GM21786 (cell line): ENCODE data around the gene PNO1.
A peak's percentile ranks its signal among the peaks of the same experiment; 100 is the strongest.
"Not testable (repeated sequence)": the region's sequence is repeated elsewhere in the genome, so short reads cannot be mapped to it uniquely, and the experiment has no call there.

Experiments
- ATAC-seq: cut with Tn5 transposase; IDR thresholded peaks from one replicate; pipeline ENCODE4 v1.9.1; 2021; ENCODE audit not compliant: unreplicated experiment

The PNO1 gene

DNA sequence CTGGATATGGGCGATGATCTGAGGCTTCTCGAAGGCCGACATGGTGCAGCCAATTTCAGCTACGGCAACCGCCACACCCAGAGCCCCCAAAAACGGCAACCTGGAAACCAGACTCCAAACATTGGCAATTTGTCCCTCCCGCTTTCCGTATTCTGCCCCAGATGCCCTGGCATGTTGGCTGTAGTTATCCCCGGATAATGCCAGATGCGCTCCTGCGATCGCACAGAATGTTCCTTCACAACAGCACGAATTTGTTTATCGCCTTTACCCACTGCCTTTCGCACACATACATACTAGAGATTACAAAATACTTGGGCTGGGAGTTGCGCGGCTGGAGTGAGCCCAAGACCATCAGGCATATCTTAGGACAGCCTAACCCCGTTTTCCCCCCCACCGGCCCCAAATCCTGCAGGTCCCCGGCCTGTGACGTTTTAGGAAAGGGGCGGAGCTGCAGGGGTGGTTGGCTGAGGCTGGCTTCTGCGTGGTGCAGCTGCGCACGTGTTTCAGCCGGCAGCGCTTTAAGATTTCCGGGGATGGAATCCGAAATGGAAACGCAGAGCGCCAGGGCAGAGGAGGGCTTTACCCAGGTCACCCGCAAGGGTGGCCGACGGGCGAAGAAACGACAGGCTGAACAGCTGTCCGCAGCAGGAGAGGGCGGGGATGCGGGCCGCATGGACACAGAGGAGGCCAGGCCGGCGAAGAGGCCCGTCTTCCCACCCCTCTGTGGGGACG, at the start of gene PNO1:
Gene PNO1 (plus strand): TSS at position 487 of the 732 bp plus-strand sequence. CDS start 47 bp downstream, at position 534.
- ATAC-seq, result peak; percentile 92

- ATAC-seq, result no peak
These were observed 49.6 kb upstream of the PNO1 start for GRCh38 chr2:68108120-68108519.

- peak; percentile 89 for ATAC-seq
These were observed 47.6 kb upstream of the PNO1 start for GRCh38 chr2:68110102-68110501.

DNA sequence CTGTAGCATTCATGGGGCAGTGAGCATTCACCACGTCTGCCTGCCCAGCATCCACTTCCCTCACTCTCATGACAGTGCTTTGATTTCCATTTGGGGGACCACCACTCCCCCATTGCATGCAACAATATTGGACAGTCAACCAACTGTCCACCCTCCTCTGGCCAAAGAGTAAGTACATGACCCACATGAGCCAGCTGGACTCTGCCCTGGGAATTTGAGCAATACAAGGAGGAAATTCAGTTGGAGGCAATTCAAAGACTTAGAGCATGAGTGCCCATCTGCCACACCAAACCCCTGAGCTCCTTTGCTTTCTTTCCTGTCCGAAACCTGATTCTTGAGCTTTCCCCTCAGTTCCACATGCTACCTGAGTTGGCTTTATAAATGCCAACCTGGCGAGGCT, 41.7 kb upstream of the PNO1 start:
- no peak for ATAC-seq

GRCh38 chr2:68117922-68118321, 39.8 kb upstream of the PNO1 start:
- not testable (repeated sequence) for ATAC-seq

DNA sequence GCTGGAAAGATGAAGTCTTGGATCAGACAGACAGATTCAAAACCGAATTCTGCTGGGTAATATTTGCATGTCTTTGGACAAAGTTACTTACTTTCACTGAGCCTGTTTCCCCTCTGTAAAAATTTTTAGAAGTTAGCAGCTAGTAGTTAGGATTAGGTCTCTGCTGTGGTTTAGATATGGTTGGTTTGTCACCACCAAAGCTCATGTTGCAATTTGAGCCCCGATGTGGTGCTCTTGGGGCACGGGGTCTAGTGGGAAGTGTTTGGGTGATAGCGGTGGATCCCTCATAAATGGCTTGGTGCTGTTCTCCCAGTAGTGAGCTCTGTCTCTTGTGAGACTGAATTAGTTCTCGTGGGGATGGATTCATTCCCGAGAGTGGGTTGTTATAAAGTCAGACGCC, 38.9 kb upstream of the PNO1 start:
- ATAC-seq, result no peak

DNA sequence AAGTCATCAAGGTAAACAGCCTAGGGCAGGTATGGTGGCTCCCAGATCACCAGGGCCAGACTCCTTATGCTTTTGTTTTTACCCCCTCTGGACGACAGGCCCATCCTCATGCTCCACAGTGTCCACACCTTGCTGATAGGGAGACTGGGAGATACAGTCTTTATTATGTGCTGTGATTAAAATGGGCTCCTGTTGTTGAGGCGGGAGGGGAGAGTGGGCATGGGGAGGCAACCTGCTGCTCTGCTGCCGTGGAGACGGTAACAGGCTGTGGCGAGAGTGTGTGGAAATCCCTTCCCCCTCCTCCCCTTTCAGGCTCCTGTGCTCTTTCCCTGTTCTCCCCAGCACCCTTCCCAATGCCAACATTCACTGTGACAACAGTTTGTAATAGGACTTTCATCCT, 38.2 kb upstream of the PNO1 start:
- ATAC-seq, result no peak

DNA sequence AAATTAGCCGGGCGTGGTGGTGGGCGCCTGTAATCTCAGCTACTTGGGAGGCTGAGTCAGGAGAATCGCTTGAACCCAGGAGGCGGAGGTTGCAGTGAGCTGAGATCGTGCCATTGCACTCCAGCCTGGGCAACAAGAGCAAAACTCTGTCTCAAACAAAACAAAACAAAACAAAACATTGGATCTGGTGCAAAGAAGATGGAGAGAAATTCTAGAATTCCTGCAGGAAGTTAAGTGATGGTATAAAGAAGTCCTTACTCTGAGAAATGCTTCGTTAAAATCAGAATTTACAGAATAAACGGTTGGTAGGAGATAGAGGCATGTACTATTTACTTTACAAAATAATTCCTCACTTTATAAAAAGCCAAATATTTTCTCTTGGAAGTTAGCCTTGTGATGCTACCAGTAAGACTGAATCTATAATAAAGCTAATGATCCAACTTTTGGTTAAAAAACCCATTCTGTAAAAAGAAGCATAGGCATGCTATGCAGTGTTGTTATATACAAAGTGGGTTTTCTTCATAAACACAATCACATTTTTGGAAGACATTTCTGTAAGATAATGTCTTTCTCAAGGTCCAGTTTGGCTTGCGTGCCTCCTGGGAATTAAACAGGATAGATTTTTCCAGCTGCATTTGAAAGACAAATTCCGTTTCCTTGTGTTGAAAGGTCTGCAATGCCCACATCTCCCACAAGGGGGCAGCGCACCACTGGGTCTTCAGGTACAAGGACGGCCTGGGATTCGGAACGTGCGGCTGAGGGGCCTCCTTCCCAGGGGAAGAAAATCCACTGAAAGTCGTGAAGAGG, 35.6 kb upstream of the PNO1 start:
- ATAC-seq, result no peak

GRCh38 chr2:68122680-68122964, 35.1 kb upstream of the PNO1 start:
- ATAC-seq, result no peak

- no peak for ATAC-seq
These were observed 33.4 kb upstream of the PNO1 start for GRCh38 chr2:68124321-68124720.

DNA sequence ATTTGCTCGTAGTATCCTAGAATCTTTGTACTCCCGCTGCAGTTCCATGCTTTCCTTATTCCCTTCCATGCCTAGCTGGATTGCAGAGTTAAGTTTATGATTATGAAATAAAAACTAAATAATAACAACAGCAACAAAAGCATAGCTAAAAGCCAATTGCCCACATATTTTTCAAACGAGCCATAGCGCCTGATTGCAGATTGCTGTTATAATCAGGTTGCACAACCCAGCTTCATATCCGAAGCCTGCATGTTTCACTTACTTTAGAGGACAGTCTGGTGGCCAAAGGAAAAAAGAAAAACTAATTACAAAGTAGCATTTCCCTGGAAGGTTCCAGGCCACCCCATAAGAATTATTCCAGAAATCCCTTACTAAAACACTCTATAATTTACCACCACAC, 31.9 kb upstream of the PNO1 start:
- ATAC-seq, result no peak

GRCh38 chr2:68126561-68126960, 31.1 kb upstream of the PNO1 start:
- ATAC-seq, result no peak

GRCh38 chr2:68127358-68128242, 30.1 kb upstream of the PNO1 start:
- peak; percentile 92 for ATAC-seq

GRCh38 chr2:68134120-68134519, 23.6 kb upstream of the PNO1 start:
- no peak for ATAC-seq

DNA sequence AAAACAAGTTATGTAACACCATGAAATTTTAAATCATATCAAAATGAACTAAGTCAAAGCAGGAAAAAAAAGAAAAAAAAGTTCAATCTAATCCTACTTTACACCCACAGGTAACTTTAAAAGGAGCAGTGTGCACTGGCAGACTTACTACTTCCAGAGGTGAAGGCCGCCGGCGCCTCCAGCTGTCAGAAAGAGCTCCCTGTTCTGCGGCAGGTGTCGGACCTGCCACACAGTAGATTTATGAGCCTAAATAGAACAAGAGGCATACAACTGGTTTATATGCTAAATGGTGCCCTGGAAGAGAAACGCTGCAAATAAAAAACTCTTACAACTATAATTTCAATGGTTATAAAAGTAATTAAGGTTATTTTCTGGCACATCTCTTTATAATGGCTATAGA, 23.1 kb upstream of the PNO1 start:
- no peak for ATAC-seq

DNA sequence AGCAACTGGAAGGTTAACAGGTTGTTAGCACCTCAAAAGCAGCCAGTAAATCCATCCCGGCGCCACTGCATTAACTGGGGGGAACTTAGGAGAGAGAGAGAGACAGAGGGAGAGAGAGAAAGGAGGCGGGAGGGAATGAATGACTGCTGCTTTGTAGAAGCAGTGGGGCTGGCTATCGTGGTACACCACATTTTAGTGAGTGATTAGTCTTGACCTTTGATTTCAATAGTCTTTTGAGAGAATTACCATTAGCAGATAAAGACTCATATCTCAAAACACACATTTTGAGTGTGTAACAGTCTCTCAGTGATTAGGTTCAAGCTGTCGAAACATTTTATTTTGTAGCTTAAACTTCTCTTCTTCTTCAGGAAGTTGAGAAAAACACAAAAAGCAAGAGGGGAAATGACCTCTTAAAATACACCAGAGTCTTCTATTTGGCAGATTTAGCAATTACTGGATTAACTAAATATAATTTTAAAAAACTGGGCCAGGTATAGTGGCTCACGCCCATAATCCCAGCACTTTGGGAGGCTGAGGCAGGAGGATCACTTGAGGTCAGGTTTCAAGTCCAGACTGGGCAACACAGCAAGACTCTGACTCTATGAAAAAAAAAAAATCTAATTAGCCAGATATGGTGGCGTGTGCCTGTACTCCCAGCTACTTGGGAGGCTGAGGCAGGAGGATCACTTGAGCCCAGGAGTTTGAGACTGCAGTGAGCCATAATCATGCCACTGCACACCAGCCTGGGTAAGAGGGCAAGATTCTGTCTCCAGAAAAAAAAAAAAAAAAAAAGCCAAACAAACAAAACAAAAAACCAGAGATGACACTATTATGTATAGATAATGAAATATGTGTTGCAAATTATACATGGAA, 22.0 kb upstream of the PNO1 start:
- no peak for ATAC-seq

DNA sequence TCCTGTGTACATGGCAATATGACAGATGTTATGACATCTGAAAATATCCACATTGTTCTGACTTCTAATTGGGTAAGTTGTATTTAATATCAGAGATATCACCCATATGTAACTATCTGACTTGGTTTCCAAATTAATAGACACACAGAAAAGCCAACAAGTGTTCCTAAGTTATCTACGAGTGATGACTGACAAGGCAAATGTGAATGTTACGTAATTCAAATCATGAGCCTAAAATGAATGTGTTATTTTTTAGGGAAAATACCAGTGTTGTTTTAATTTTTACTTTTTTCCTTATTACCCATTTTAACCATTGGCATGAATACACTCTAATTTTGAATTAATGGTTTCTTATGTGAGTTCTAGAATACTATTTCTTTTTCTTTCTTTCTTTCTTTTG, 15.8 kb upstream of the PNO1 start:
- no peak for ATAC-seq

GRCh38 chr2:68151037-68151436, 6.7 kb upstream of the PNO1 start:
- ATAC-seq, result no peak

DNA sequence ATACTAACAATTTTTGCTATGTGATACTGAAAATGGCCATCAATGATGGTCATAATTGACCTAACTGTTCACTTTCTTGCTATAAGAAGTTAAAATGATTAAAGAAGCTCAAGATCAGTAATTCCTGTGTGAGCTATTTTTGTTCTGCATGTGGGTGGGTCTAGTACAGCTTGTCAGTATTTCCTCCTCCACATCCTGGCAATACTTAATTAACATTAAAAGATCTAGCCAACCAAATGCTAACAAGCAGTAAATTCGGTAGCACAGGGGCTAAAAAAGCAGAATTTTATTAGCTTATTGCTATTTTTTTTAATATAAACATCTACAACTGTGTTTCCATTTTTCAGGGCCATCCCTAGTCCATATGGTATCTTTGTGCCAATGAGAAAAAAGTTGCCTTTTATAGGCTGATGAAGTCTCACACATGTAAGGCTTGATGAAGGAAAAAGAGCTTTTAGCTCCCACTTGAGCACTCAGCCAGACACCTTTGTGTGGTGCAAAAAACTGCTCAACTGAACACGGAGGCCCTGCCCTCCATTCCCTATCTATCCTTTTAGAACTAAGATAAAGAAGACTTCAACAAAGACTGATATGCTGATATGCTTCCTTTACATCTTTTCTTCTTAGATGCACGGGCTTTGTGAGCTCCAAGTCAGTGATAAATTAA, 4.9 kb upstream of the PNO1 start:
- ATAC-seq, result no peak

DNA sequence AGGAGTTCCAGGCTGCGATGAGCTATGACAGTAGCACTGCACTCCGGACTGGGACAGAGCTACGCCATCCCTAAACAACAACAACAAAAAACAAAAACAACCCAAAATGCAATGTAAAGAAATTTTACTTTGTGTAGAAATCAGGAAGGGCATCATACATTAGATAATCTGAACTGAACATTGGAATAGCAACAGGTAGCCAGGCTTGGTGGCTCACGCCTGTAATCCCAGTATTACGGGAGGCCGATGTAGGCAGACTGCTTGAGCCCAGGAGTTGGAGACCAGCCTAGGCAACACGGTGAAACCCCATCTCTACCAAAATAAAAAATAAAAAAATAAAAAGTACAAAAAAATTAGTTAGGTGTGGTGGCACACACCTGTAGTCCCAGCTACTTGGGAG, 2.1 kb upstream of the PNO1 start:
- ATAC-seq, result no peak
